ENCODE measurements around the gene ATP2B2. TPM values are rescaled to one million over a fixed set of nuclear protein-coding genes. Genes with fewer than 3 reads are reported as not detected.

The ATP2B2 gene
- total RNA-seq, 1 experiment from 2014 or later: not detected

GRCh38 chr3:10381336-10381735 lies 124.0 kb downstream of the ATP2B2 start:
- no peak for ATAC-seq
- CTCF ChIA-PET: no interaction called here
- Histone ChIP-seq H3K79me2 (ENCODE audit: insufficient read depth, low read length) (no peaks in the 10 kb centered on the region), H3K36me3 (ENCODE audit: control insufficient read depth in 1 of 2, insufficient read depth in 2 of 2, low read length in 2 of 2) (no peaks in the 10 kb centered on the region), H4K20me1 (ENCODE audit: insufficient read depth) (no peaks in the 10 kb centered on the region), H3K4me2 (ENCODE audit: low read length) (no peak overlapping the region), H3K9me2 (ENCODE audit: insufficient read depth) (no peaks in the 10 kb centered on the region), H3K4me3 (replicated peaks in 1 of 2; ENCODE audit: low read depth in 1 of 2, low read length in 2 of 2) (no peak overlapping the region), H2AFZ (ENCODE audit: low read depth, low read length, poor library complexity, severe bottlenecking) (no peak overlapping the region), H3K9ac (ENCODE audit: low read length) (no peak overlapping the region), H3K27ac (ENCODE audit: low read depth, low read length) (no peak overlapping the region), H3K4me1 (ENCODE audit: control insufficient read depth in 1 of 2, insufficient read depth in 2 of 2, low read length in 2 of 2) (no peaks in the 10 kb centered on the region), H3K9me3 (ENCODE audit: control insufficient read depth in 1 of 2, insufficient read depth in 1 of 2, low read depth in 1 of 2, low read length in 2 of 2) (no peaks in the 10 kb centered on the region), H3K27me3 (ENCODE audit: insufficient read depth, low read length) (peaks cover 11% of the 10 kb centered on the region)
- intact Hi-C loops (cut with micrococcal nuclease): no loop called here
- RAD21 ChIA-PET (ENCODE audit: low non-redundant PET in 1 of 2, low total read pairs in 2 of 2, uncharacterized antibody in 2 of 2, unreplicated experiment in 2 of 2): no interaction called here
- TF ChIP-seq ZNF274 (IDR thresholded peaks at IDR 0.05; ENCODE audit: low read depth, low read length): no peak
- TF ChIP-seq ATF3 (IDR thresholded peaks at IDR 0.05): no peak
- TF ChIP-seq SP1 (IDR thresholded peaks at IDR 0.05; ENCODE audit: low read depth): no peak
- TF ChIP-seq SRF (IDR thresholded peaks at IDR 0.05; ENCODE audit: low read depth): no peak
- TF ChIP-seq CTCF (IDR thresholded peaks at IDR 0.05 in 2 of 3, conservative IDR thresholded peaks at IDR 0.05 in 1 of 3; ENCODE audit: borderline replicate concordance in 1 of 3, insufficient read depth in 1 of 3, low read depth in 2 of 3, low read length in 2 of 3): no peak
- TF ChIP-seq YY1 (IDR thresholded peaks at IDR 0.05; ENCODE audit: extremely low read depth, insufficient replicate concordance, low read depth, low read length): no peak
- TF ChIP-seq, protein P1, sequence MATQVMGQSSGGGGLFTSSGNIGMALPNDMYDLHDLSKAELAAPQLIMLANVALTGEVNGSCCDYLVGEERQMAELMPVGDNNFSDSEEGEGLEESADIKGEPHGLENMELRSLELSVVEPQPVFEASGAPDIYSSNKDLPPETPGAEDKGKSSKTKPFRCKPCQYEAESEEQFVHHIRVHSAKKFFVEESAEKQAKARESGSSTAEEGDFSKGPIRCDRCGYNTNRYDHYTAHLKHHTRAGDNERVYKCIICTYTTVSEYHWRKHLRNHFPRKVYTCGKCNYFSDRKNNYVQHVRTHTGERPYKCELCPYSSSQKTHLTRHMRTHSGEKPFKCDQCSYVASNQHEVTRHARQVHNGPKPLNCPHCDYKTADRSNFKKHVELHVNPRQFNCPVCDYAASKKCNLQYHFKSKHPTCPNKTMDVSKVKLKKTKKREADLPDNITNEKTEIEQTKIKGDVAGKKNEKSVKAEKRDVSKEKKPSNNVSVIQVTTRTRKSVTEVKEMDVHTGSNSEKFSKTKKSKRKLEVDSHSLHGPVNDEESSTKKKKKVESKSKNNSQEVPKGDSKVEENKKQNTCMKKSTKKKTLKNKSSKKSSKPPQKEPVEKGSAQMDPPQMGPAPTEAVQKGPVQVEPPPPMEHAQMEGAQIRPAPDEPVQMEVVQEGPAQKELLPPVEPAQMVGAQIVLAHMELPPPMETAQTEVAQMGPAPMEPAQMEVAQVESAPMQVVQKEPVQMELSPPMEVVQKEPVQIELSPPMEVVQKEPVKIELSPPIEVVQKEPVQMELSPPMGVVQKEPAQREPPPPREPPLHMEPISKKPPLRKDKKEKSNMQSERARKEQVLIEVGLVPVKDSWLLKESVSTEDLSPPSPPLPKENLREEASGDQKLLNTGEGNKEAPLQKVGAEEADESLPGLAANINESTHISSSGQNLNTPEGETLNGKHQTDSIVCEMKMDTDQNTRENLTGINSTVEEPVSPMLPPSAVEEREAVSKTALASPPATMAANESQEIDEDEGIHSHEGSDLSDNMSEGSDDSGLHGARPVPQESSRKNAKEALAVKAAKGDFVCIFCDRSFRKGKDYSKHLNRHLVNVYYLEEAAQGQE (IDR thresholded peaks at IDR 0.05; ENCODE audit: low read depth): no peak
- POLR2A ChIA-PET: no interaction called here
- no peak for DNase-seq (ENCODE audit: low read depth, low spot score)
- no TSS peak for BruUV-seq (replicated peaks)

All from HCT116 (cell line).